ENCODE results near the gene LRAT. TPM values are rescaled to one million over a fixed set of nuclear protein-coding genes. Genes with fewer than 3 reads are reported as not detected.

Gene LRAT
- total RNA-seq, 1 experiment from 2014 or later = 37.7 TPM

DNA sequence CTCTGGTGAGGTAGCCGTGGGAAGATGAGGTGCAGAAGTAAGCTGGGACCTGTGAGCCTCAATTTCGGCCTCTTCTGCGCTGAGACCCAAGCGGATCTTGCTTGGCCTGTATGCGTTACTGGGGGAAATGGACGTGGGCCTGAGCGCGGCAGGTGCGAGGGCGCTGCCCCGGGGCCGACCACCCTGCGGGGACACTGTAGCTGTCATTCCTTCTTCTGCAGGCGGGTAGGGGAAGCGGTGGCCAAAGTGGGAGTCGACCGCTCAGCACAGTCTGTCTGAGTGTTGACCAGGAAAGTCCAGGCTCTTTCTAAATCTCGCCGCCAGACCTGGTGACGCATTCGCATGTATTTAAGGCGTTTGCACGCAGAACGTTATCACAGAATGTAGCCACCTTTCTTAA lies 3.3 kb upstream of the LRAT start:
- no peak for ATAC-seq
- POLR2A ChIA-PET = no interaction called here

DNA sequence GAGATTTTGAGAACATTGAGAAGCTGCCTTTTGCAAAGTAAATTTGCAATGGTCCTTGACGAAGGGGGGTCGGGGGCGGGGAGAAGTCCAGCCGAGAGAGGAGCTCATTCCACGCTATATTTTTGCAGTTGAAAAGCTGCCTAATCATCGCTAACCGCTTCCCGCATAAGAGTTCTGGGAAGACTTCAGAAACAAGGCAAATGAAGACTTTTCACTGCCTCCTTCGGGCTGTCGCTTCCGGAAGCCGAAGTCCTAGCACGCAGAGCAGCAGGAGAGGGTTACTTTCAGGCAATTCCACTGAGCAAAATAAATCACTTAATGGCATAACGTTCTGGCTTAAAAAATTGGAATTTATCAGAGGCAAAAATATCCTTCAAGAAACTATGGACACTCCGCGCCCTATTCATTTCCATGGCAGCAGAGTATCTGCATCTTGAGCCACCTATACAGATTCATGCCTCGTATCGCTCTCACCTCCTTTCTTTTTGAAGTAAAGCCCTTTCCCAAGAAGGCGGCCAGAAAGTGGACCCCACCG lies 2.6 kb upstream of the LRAT start:
- peak overlapping the region; percentile 65 for H3K4me3 Mint-ChIP-seq
- peak; percentile 20 for DNase-seq (ENCODE audit: low spot score)
- ATAC-seq = no peak

More for the DNA sequence above, 3.3 kb upstream of the LRAT start:
- peak; percentile 26 for DNase-seq (ENCODE audit: low spot score)
- CTCF ChIA-PET = interaction anchor here (1.5 to 2.3 kb wide), 2 partner anchors 122 to 188 kb away, joined by 3 to 7 read pairs; no protein-coding TSS in a partner anchor
- Mint-ChIP-seq H3K9me3 (no peaks in the 10 kb centered on the region), H3K27ac (peak overlapping the region; percentile 97), H3K4me3 (peak overlapping the region; percentile 65), H3K27me3 (ENCODE audit: low read depth) (peaks cover 38% of the 10 kb centered on the region), H3K36me3 (no peaks in the 10 kb centered on the region), H3K4me1 (peaks cover 57% of the 10 kb centered on the region)
- TF ChIP-seq, protein P1, sequence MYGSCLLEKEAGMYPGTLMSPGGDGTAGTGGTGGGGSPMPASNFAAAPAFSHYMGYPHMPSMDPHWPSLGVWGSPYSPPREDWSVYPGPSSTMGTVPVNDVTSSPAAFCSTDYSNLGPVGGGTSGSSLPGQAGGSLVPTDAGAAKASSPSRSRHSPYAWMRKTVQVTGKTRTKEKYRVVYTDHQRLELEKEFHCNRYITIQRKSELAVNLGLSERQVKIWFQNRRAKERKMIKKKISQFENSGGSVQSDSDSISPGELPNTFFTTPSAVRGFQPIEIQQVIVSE (CRISPR knock-in tag; IDR thresholded peaks at IDR 0.05; ENCODE audit: borderline replicate concordance) = no peak
- TF ChIP-seq IRF2 (CRISPR knock-in tag; IDR thresholded peaks at IDR 0.05; ENCODE audit: borderline replicate concordance, low read depth) (no peak), ZNF416 (CRISPR knock-in tag; IDR thresholded peaks at IDR 0.05) (no peak), NR2C2 (CRISPR knock-in tag; IDR thresholded peaks at IDR 0.05) (no peak), ZNF317 (CRISPR knock-in tag; IDR thresholded peaks at IDR 0.05; ENCODE audit: borderline replicate concordance, low read depth) (no peak), GTF2I (CRISPR knock-in tag; conservative IDR thresholded peaks at IDR 0.05) (no peak), ZNF423 (CRISPR knock-in tag; IDR thresholded peaks at IDR 0.05) (no peak), FOXJ3 (CRISPR knock-in tag; IDR thresholded peaks at IDR 0.05; ENCODE audit: borderline replicate concordance) (no peak), TCF7 (CRISPR knock-in tag; IDR thresholded peaks at IDR 0.05; ENCODE audit: low read depth) (no peak)
- TF ChIP-seq, protein P2, sequence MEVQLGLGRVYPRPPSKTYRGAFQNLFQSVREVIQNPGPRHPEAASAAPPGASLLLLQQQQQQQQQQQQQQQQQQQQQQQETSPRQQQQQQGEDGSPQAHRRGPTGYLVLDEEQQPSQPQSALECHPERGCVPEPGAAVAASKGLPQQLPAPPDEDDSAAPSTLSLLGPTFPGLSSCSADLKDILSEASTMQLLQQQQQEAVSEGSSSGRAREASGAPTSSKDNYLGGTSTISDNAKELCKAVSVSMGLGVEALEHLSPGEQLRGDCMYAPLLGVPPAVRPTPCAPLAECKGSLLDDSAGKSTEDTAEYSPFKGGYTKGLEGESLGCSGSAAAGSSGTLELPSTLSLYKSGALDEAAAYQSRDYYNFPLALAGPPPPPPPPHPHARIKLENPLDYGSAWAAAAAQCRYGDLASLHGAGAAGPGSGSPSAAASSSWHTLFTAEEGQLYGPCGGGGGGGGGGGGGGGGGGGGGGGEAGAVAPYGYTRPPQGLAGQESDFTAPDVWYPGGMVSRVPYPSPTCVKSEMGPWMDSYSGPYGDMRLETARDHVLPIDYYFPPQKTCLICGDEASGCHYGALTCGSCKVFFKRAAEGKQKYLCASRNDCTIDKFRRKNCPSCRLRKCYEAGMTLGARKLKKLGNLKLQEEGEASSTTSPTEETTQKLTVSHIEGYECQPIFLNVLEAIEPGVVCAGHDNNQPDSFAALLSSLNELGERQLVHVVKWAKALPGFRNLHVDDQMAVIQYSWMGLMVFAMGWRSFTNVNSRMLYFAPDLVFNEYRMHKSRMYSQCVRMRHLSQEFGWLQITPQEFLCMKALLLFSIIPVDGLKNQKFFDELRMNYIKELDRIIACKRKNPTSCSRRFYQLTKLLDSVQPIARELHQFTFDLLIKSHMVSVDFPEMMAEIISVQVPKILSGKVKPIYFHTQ (CRISPR knock-in tag; IDR thresholded peaks at IDR 0.05) = no peak
- TF ChIP-seq, protein P3, sequence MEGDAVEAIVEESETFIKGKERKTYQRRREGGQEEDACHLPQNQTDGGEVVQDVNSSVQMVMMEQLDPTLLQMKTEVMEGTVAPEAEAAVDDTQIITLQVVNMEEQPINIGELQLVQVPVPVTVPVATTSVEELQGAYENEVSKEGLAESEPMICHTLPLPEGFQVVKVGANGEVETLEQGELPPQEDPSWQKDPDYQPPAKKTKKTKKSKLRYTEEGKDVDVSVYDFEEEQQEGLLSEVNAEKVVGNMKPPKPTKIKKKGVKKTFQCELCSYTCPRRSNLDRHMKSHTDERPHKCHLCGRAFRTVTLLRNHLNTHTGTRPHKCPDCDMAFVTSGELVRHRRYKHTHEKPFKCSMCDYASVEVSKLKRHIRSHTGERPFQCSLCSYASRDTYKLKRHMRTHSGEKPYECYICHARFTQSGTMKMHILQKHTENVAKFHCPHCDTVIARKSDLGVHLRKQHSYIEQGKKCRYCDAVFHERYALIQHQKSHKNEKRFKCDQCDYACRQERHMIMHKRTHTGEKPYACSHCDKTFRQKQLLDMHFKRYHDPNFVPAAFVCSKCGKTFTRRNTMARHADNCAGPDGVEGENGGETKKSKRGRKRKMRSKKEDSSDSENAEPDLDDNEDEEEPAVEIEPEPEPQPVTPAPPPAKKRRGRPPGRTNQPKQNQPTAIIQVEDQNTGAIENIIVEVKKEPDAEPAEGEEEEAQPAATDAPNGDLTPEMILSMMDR (IDR thresholded peaks at IDR 0.05) = no peak

More for the DNA sequence above, 2.6 kb upstream of the LRAT start:
- ChIA-PET CTCF (interaction anchor here (1.5 to 4.2 kb wide), 2 partner anchors 122 to 187 kb away, joined by 3 to 12 read pairs; no protein-coding TSS in a partner anchor), POLR2A (no interaction called here)
- Mint-ChIP-seq H3K9me3 (no peaks in the 10 kb centered on the region), H3K36me3 (no peaks in the 10 kb centered on the region), H3K27ac (peak overlapping the region; percentile 97), H3K4me1 (peaks cover 56% of the 10 kb centered on the region), H3K27me3 (ENCODE audit: low read depth) (peaks cover 38% of the 10 kb centered on the region)
- TF ChIP-seq, protein P1 (CRISPR knock-in tag; IDR thresholded peaks at IDR 0.05; ENCODE audit: borderline replicate concordance) = no peak
- TF ChIP-seq ETV6 (CRISPR knock-in tag; IDR thresholded peaks at IDR 0.05) (0 out of 2 replicates have a peak, but pooled peaks have one; percentile 28), ESRRA (CRISPR knock-in tag; IDR thresholded peaks at IDR 0.05; ENCODE audit: borderline replicate concordance) (no peak), TEAD1 (CRISPR knock-in tag; IDR thresholded peaks at IDR 0.05) (0 out of 2 replicates have a peak, but pooled peaks have one; percentile 24)
- TF ChIP-seq, protein P4, sequence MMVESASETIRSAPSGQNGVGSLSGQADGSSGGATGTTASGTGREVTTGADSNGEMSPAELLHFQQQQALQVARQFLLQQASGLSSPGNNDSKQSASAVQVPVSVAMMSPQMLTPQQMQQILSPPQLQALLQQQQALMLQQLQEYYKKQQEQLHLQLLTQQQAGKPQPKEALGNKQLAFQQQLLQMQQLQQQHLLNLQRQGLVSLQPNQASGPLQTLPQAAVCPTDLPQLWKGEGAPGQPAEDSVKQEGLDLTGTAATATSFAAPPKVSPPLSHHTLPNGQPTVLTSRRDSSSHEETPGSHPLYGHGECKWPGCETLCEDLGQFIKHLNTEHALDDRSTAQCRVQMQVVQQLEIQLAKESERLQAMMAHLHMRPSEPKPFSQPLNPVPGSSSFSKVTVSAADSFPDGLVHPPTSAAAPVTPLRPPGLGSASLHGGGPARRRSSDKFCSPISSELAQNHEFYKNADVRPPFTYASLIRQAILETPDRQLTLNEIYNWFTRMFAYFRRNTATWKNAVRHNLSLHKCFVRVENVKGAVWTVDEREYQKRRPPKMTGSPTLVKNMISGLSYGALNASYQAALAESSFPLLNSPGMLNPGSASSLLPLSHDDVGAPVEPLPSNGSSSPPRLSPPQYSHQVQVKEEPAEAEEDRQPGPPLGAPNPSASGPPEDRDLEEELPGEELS (CRISPR knock-in tag; IDR thresholded peaks at IDR 0.05) = 0 out of 2 replicates have a peak, but pooled peaks have one; percentile 28
